HepG2 (cell line): Measurements from ENCODE around the gene PDK2.

ENCODE experiments used
- EZH2 ChIP-seq: conservative IDR thresholded peaks from 2 replicates; pipeline ENCODE4 v1.6.1; 2012; ENCODE audit warnings: mild to moderate bottlenecking, low read depth, low read length, moderate library complexity
- ZNF136 ChIP-seq: sonication (generic); formaldehyde crosslinking; IDR thresholded peaks from 2 replicates; pipeline ENCODE4 v1.8.1; 2022; ENCODE audit warnings: low read depth, mild to moderate bottlenecking, moderate library complexity, missing genetic modification reagents
- TF ChIP-seq, protein P1 (sequence below): sonication (generic); formaldehyde crosslinking; IDR thresholded peaks from 2 replicates; pipeline ENCODE4 v1.4.0; 2020; ENCODE audit warnings: mild to moderate bottlenecking, missing genetic modification reagents

DNA sequence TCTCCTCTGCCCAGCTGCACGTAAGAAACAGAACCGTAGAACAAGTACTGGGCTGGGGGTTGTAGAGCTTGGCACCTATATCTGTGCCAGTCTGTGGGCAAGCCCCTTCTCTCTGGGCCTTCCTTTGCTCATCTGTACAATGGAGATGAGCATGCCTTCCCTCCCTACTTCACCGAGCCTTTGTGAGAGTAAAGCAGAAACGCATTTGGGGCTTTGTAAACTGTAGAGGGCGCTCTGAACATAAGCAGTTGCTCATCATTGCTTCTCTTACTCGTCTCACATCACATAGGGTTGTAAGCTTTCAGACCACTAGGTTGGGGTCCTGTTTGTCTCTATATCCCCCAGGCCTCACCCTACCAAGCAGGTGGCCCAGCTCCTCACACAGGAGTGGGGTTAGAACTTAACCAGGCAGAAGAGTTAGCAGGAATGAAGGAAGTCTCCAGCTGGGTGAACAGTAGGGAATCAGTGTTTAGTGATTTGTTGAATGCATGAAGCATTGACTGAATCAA is 19.8 kb downstream of the PDK2 start:
- TF ChIP-seq EZH2 (no peak), ZNF136 (CRISPR knock-in tag) (no peak)
- TF ChIP-seq, protein P1, sequence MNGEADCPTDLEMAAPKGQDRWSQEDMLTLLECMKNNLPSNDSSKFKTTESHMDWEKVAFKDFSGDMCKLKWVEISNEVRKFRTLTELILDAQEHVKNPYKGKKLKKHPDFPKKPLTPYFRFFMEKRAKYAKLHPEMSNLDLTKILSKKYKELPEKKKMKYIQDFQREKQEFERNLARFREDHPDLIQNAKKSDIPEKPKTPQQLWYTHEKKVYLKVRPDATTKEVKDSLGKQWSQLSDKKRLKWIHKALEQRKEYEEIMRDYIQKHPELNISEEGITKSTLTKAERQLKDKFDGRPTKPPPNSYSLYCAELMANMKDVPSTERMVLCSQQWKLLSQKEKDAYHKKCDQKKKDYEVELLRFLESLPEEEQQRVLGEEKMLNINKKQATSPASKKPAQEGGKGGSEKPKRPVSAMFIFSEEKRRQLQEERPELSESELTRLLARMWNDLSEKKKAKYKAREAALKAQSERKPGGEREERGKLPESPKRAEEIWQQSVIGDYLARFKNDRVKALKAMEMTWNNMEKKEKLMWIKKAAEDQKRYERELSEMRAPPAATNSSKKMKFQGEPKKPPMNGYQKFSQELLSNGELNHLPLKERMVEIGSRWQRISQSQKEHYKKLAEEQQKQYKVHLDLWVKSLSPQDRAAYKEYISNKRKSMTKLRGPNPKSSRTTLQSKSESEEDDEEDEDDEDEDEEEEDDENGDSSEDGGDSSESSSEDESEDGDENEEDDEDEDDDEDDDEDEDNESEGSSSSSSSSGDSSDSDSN (CRISPR knock-in tag) = no peak
